ENCODE data around the gene PAX8. TPM values are rescaled to one million over a fixed set of nuclear protein-coding genes. Genes with fewer than 3 reads are reported as not detected.

The PAX8 gene
- total RNA-seq, 1 experiment from 2014 or later, result 7.5 TPM

GRCh38 chr2:113197347-113198047 lies 81.2 kb downstream of the PAX8 start:
- no peaks in the 10 kb centered on the region for H3K27me3 ChIP-seq (replicated peaks; ENCODE audit: control insufficient read depth, insufficient read depth, low read length)
- H3K4me3 ChIP-seq (ENCODE audit: low read depth, low read length), result no peak overlapping the region
- H3K36me3 Mint-ChIP-seq (ENCODE audit: insufficient read depth, unreplicated experiment), result peaks cover 7% of the 10 kb centered on the region
- H3K4me1 Mint-ChIP-seq (ENCODE audit: low read depth, unreplicated experiment), result no peaks in the 10 kb centered on the region
- DNase-seq, result no peak
- H3K27ac Mint-ChIP-seq (ENCODE audit: unreplicated experiment), result no peak overlapping the region
- no peaks in the 10 kb centered on the region for H3K27me3 Mint-ChIP-seq (ENCODE audit: insufficient read depth, unreplicated experiment)
- POLR2A ChIA-PET, result no interaction called here
- intact Hi-C loops (cut with micrococcal nuclease; ENCODE audit: unreplicated experiment), result loop anchor here (1.0 to 2.0 kb wide), 2 partner anchors 15 to 41 kb away; no protein-coding TSS in a partner anchor
- no peaks in the 10 kb centered on the region for H3K9me3 Mint-ChIP-seq (ENCODE audit: unreplicated experiment)
- CTCF ChIA-PET, result interaction anchor here (1.3 to 2.6 kb wide), 6 partner anchors 23 to 174 kb away, joined by 4 to 78 read pairs (median 8); partner anchors contain the start of gene PSD4
- peaks cover 16% of the 10 kb centered on the region for H3K4me1 ChIP-seq
- H3K9me3 ChIP-seq, result no peaks in the 10 kb centered on the region
- BruUV-seq (replicated peaks), result no TSS peak
- H3K4me3 Mint-ChIP-seq (ENCODE audit: unreplicated experiment), result peak overlapping the region; percentile 81
- H3K36me3 ChIP-seq (ENCODE audit: control insufficient read depth, insufficient read depth, low read length), result no peaks in the 10 kb centered on the region; the same call in 1 of the 2 replicates
- no peak for TF ChIP-seq CTCF (IDR thresholded peaks at IDR 0.05; ENCODE audit: insufficient read depth in 1 of 2, low read depth in 1 of 2, low read length in 1 of 2, severe bottlenecking in 1 of 2, unreplicated experiment in 1 of 2)

- DNase-seq, result no peak
- H3K36me3 Mint-ChIP-seq (ENCODE audit: insufficient read depth, unreplicated experiment), result peaks cover 7% of the 10 kb centered on the region
- Histone ChIP-seq H3K9me3 (no peaks in the 10 kb centered on the region), H3K4me1 (peaks cover 16% of the 10 kb centered on the region), H3K4me3 (ENCODE audit: low read depth, low read length) (no peak overlapping the region), H3K27me3 (replicated peaks; ENCODE audit: control insufficient read depth, insufficient read depth, low read length) (no peaks in the 10 kb centered on the region), H3K36me3 (ENCODE audit: control insufficient read depth, insufficient read depth, low read length) (no peaks in the 10 kb centered on the region; the same call in 1 of the 2 replicates)
- ChIA-PET CTCF (interaction anchor here (1.3 kb wide), 1 partner anchor 59 kb away, joined by 4 read pairs; no protein-coding TSS in a partner anchor), POLR2A (no interaction called here)
- intact Hi-C loops (cut with micrococcal nuclease; ENCODE audit: unreplicated experiment), result no loop called here
- no TSS peak for BruUV-seq (replicated peaks)
- H3K27me3 Mint-ChIP-seq (ENCODE audit: insufficient read depth, unreplicated experiment), result no peaks in the 10 kb centered on the region
- no peaks in the 10 kb centered on the region for H3K4me1 Mint-ChIP-seq (ENCODE audit: low read depth, unreplicated experiment)
- peak overlapping the region; percentile 81 for H3K4me3 Mint-ChIP-seq (ENCODE audit: unreplicated experiment)
- no peaks in the 10 kb centered on the region for H3K9me3 Mint-ChIP-seq (ENCODE audit: unreplicated experiment)
- TF ChIP-seq CTCF (IDR thresholded peaks at IDR 0.05; ENCODE audit: insufficient read depth in 1 of 2, low read depth in 1 of 2, low read length in 1 of 2, severe bottlenecking in 1 of 2, unreplicated experiment in 1 of 2), result no peak
- H3K27ac Mint-ChIP-seq (ENCODE audit: unreplicated experiment), result peak overlapping the region; percentile 5
Observed at GRCh38 chr2:113196839-113197238, 81.9 kb downstream of the PAX8 start.

GRCh38 chr2:113195923-113196501 lies 82.7 kb downstream of the PAX8 start:
- intact Hi-C loops (cut with micrococcal nuclease; ENCODE audit: unreplicated experiment), result no loop called here
- Histone ChIP-seq H3K4me1 (peaks cover 16% of the 10 kb centered on the region), H3K36me3 (ENCODE audit: control insufficient read depth, insufficient read depth, low read length) (no peaks in the 10 kb centered on the region; the same call in 1 of the 2 replicates), H3K9me3 (no peaks in the 10 kb centered on the region), H3K4me3 (ENCODE audit: low read depth, low read length) (no peak overlapping the region), H3K27me3 (replicated peaks; ENCODE audit: control insufficient read depth, insufficient read depth, low read length) (no peaks in the 10 kb centered on the region)
- no peak for DNase-seq
- Mint-ChIP-seq H3K4me1 (ENCODE audit: low read depth, unreplicated experiment) (no peaks in the 10 kb centered on the region), H3K36me3 (ENCODE audit: insufficient read depth, unreplicated experiment) (peaks cover 7% of the 10 kb centered on the region), H3K4me3 (ENCODE audit: unreplicated experiment) (no peak overlapping the region), H3K27me3 (ENCODE audit: insufficient read depth, unreplicated experiment) (no peaks in the 10 kb centered on the region), H3K9me3 (ENCODE audit: unreplicated experiment) (no peaks in the 10 kb centered on the region), H3K27ac (ENCODE audit: unreplicated experiment) (peak overlapping the region; percentile 5)
- BruUV-seq (replicated peaks), result no TSS peak
- TF ChIP-seq CTCF (IDR thresholded peaks at IDR 0.05; ENCODE audit: insufficient read depth in 1 of 2, low read depth in 1 of 2, low read length in 1 of 2, severe bottlenecking in 1 of 2, unreplicated experiment in 1 of 2), result no peak
- ChIA-PET POLR2A (no interaction called here), CTCF (interaction anchor here (1.3 kb wide), 1 partner anchor 58 kb away, joined by 4 read pairs; no protein-coding TSS in a partner anchor)

All from Caco-2 (cell line).